GM23248 (cell line): Measurements from ENCODE around the gene GIMD1.

Experiments used
- EZH2 ChIP-seq: fragments of 200-600 bp; sonication (generic); IDR thresholded peaks from 2 replicates; pipeline ENCODE4 v1.6.1; 2018; ENCODE audit warnings: antibody characterized with exemption, mild to moderate bottlenecking; ENCODE audit not compliant: insufficient read depth, poor library complexity, severe bottlenecking
- EZH2phosphoT487 ChIP-seq: fragments of 200-600 bp; sonication (generic); IDR thresholded peaks from 2 replicates; pipeline ENCODE4 v1.6.1; 2018; ENCODE audit warnings: antibody characterized with exemption, moderate library complexity, mild to moderate bottlenecking, low read depth; ENCODE audit not compliant: insufficient read depth

DNA sequence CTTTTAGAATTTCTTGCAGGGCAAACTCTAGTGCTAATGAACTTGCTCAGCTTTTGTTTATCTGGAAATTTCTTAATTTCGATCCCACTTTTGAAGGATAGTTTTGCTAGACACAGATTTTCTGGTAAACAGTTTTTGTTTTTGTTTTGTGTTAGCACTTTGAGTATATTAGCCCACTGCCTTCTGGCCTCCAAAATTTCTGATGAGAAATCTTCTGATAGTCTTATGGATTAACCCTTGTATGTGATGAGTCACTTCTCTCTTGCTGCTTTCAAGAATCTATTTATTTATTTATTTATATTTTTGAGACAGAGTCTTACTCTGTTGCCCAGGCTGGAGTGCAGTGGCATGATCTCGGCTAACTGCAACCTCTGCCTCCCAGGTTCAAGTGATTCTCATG is 27.0 kb upstream of the GIMD1 start:
- TF ChIP-seq EZH2 = no peak
- no peak for TF ChIP-seq EZH2phosphoT487
